ENCODE data around the gene ANKRD29. TPM values are rescaled to one million over a fixed set of nuclear protein-coding genes. Genes with fewer than 3 reads are reported as not detected.

Gene ANKRD29
- total and polyA plus RNA-seq, 9 of the 15 experiments (the other 6 are each of a cell fraction or from before 2014, with no cell fraction given) = 0.36 TPM; not detected in 8

DNA sequence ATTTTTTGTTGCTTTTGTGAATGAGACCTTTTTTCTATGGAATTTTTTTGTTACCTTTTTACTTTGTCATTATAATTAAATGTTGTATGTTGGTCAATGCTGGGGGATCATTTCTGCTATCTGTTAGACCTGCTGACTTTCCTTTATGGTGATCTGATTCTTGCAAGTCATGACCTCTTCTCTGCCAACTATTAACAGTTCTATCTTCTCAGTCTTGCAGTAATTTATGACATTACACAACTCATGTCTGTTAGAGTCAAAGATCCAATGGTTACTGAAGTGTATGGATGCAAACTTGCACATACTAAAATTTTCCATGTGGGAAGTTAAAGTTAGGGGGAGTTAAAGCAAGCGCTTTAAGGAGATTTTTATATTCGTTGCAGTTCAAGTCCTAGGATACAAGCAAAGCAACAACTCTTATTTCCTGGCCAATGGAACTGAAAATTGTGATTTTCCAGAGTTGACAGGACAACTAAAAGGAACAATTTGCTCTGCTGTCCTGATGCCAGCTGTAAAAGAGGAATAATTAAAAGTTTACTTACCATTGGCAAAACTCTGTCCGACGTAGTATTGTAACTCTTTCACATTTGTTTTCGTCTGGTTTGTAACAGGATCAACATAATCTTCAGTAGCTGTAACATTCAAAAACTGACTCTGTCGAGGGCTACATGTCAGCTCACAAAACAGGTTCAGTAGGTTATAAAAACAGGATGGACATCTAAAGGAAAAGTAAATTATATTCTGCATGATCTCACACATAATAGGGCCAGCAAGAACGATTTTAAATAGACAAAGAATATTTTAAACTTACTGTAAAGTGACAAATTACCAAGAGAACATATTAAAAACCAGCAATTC is 94.2 kb downstream of the ANKRD29 start (continued):
- TF ChIP-seq MLLT1 (IDR thresholded peaks at IDR 0.05) (no peak), HIVEP1 (CRISPR knock-in tag; IDR thresholded peaks at IDR 0.05) (no peak), CSDE1 (IDR thresholded peaks at IDR 0.05) (no peak), CTBP1 (IDR thresholded peaks at IDR 0.05; ENCODE audit: borderline replicate concordance) (no peak), GABPA (tag; conservative IDR thresholded peaks at IDR 0.05; ENCODE audit: low read depth) (no peak), FOS (IDR thresholded peaks at IDR 0.05; ENCODE audit: extremely low read depth, insufficient read length) (no peak), MEIS2 (IDR thresholded peaks at IDR 0.05; ENCODE audit: partially characterized antibody) (peak; percentile 57), TOE1 (IDR thresholded peaks at IDR 0.05; ENCODE audit: borderline replicate concordance) (no peak), TOE1 (CRISPR knock-in tag; IDR thresholded peaks at IDR 0.05; ENCODE audit: borderline replicate concordance, low read depth) (no peak), ATF1 (CRISPR knock-in tag; IDR thresholded peaks at IDR 0.05) (no peak), ATF1 (tag; IDR thresholded peaks at IDR 0.05) (no peak), PHF8 (IDR thresholded peaks at IDR 0.05; ENCODE audit: borderline replicate concordance, low read length) (no peak), CEBPG (CRISPR knock-in tag; IDR thresholded peaks at IDR 0.05) (no peak), CEBPG (tag; conservative IDR thresholded peaks at IDR 0.05 in 1 of 2, IDR thresholded peaks at IDR 0.05 in 1 of 2) (peak in 1 of 2 experiments; percentile 81; a peak in 2 of 4 replicates), ZKSCAN1 (IDR thresholded peaks at IDR 0.05; ENCODE audit: low read depth, low read length) (no peak), BDP1 (IDR thresholded peaks at IDR 0.05; ENCODE audit: insufficient read depth, insufficient read length) (no peak)
- TF ChIP-seq, protein P1, sequence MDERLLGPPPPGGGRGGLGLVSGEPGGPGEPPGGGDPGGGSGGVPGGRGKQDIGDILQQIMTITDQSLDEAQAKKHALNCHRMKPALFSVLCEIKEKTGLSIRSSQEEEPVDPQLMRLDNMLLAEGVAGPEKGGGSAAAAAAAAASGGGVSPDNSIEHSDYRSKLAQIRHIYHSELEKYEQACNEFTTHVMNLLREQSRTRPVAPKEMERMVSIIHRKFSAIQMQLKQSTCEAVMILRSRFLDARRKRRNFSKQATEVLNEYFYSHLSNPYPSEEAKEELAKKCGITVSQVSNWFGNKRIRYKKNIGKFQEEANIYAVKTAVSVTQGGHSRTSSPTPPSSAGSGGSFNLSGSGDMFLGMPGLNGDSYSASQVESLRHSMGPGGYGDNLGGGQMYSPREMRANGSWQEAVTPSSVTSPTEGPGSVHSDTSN (CRISPR knock-in tag; IDR thresholded peaks at IDR 0.05; ENCODE audit: low read depth) = no peak
- TF ChIP-seq, protein P1 (tag; conservative IDR thresholded peaks at IDR 0.05; ENCODE audit: low read depth) = peak; percentile 93
- TF ChIP-seq, protein P2, sequence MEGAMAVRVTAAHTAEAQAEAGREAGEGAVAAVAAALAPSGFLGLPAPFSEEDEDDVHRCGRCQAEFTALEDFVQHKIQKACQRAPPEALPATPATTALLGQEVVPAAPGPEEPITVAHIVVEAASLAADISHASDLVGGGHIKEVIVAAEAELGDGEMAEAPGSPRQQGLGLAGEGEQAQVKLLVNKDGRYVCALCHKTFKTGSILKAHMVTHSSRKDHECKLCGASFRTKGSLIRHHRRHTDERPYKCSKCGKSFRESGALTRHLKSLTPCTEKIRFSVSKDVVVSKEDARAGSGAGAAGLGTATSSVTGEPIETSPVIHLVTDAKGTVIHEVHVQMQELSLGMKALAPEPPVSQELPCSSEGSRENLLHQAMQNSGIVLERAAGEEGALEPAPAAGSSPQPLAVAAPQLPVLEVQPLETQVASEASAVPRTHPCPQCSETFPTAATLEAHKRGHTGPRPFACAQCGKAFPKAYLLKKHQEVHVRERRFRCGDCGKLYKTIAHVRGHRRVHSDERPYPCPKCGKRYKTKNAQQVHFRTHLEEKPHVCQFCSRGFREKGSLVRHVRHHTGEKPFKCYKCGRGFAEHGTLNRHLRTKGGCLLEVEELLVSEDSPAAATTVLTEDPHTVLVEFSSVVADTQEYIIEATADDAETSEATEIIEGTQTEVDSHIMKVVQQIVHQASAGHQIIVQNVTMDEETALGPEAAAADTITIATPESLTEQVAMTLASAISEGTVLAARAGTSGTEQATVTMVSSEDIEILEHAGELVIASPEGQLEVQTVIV (CRISPR knock-in tag; IDR thresholded peaks at IDR 0.05; ENCODE audit: borderline replicate concordance) = peak; percentile 32; the same call in 1 of the 2 replicates
- TF ChIP-seq, protein P3, sequence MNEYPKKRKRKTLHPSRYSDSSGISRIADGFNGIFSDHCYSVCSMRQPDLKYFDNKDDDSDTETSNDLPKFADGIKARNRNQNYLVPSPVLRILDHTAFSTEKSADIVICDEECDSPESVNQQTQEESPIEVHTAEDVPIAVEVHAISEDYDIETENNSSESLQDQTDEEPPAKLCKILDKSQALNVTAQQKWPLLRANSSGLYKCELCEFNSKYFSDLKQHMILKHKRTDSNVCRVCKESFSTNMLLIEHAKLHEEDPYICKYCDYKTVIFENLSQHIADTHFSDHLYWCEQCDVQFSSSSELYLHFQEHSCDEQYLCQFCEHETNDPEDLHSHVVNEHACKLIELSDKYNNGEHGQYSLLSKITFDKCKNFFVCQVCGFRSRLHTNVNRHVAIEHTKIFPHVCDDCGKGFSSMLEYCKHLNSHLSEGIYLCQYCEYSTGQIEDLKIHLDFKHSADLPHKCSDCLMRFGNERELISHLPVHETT (CRISPR knock-in tag; conservative IDR thresholded peaks at IDR 0.05 in 1 of 2, IDR thresholded peaks at IDR 0.05 in 1 of 2) = no peak
